GM12878 (cell line): Measurements from ENCODE around the gene TUBD1. TPM values are rescaled to one million over a fixed set of nuclear protein-coding genes. Genes with fewer than 3 reads are reported as not detected.

Source experiments
- ATAC-seq: fragments of 200-7000 bp; cut with Tn5 transposase; 3 replicates; pipeline ENCODE4 v1.9.1; 2020; ENCODE audit warnings: mild to moderate bottlenecking, moderate library complexity
- BruUV-seq: library from RNA; stranded (reverse); fragments of 400-500 nt; replicated peaks from 2 replicates; lab custom pipeline; 2021; lab: Mats Ljungman, UMichigan
- CTCF ChIA-PET: fragments of 300-600 bp; sonication (Branson Sonifier 250); formaldehyde crosslinking; extraction: SDS; loops from one replicate; lab custom pipeline; 2021; ENCODE audit warnings: inconsistent platforms; lab: Yijun Ruan, JAX
- POLR2A ChIA-PET: fragments of 350-600 bp; formaldehyde crosslinking; extraction: SDS; loops from one replicate; lab custom pipeline; 2021; ENCODE audit warnings: inconsistent platforms; lab: Charles Lee
- RAD21 ChIA-PET: fragments of 300-600 bp; sonication (Branson Sonifier 250); formaldehyde crosslinking; loops from one replicate; lab custom pipeline; 2023; ENCODE audit warnings: antibody characterized with exemption; ENCODE audit not compliant: unreplicated experiment; lab: Charles Lee
- SMC1A ChIA-PET: fragments of 300-600 bp; sonication (Branson Sonifier 250); formaldehyde crosslinking; loops from one replicate; lab custom pipeline; 2023; ENCODE audit not compliant: unreplicated experiment, uncharacterized antibody; lab: Charles Lee
- DNase-seq: peaks from one replicate; pipeline ENCODE4 v3.0.0-alpha.2; 2011; ENCODE audit warnings: low read depth, low spot score
- FAIRE-seq: peaks from 3 replicates; lab custom pipeline; 2011; peaks lifted over from hg19 to GRCh38; lab: Jason Lieb, UNC
- H2AFZ ChIP-seq: 2 replicates; pipeline ENCODE4 v1.6.0; 2011; ENCODE audit warnings: low read depth, low read length, control low read depth; ENCODE audit not compliant: control insufficient read depth
- H3K27ac ChIP-seq: 2 replicates; pipeline ENCODE4 v1.5.1; 2011; ENCODE audit warnings: control low read depth; ENCODE audit not compliant: control insufficient read depth, insufficient read depth
- H3K27me3 ChIP-seq, 2 experiments: replicated peaks in 1 of 2; 2 replicates each; pipeline versions ENCODE4 v1.6.0 to v1.6.1; 2011; ENCODE audit warnings: low read length in 1 of 2; ENCODE audit not compliant: control insufficient read depth in 2 of 2, insufficient read depth in 2 of 2
- H3K36me3 ChIP-seq, 2 experiments: 2 replicates each; pipeline ENCODE4 v1.5.1; 2011; ENCODE audit warnings: low read length in 1 of 2; ENCODE audit not compliant: control insufficient read depth in 2 of 2, insufficient read depth in 2 of 2
- H3K4me1 ChIP-seq: 2 replicates; pipeline ENCODE4 v1.6.1; 2011; ENCODE audit warnings: mild to moderate bottlenecking, low read length, moderate library complexity, mixed read lengths; ENCODE audit not compliant: control insufficient read depth, insufficient read depth
- H3K4me2 ChIP-seq: 2 replicates; pipeline ENCODE4 v1.6.0; 2011; ENCODE audit warnings: control low read depth; ENCODE audit not compliant: control insufficient read depth, insufficient read depth
- H3K4me3 ChIP-seq: fragments of 200-600 bp; sonication (generic); 2 replicates; pipeline ENCODE4 v1.5.1; 2016
- H3K79me2 ChIP-seq: 2 replicates; pipeline ENCODE4 v1.6.0; 2011; ENCODE audit warnings: low read length; ENCODE audit not compliant: control insufficient read depth, insufficient read depth
- H3K9ac ChIP-seq: 2 replicates; pipeline ENCODE4 v1.8.0; 2011; ENCODE audit warnings: low read length, control low read depth, mixed read lengths; ENCODE audit not compliant: control insufficient read depth, insufficient read depth
- H3K9me3 ChIP-seq: replicated peaks from 3 replicates; pipeline ENCODE4 v1.5.1; 2011; ENCODE audit warnings: mild to moderate bottlenecking, low read length; ENCODE audit not compliant: control insufficient read depth, insufficient read depth
- H4K20me1 ChIP-seq: 2 replicates; pipeline ENCODE4 v1.6.0; 2011; ENCODE audit not compliant: control insufficient read depth, insufficient read depth
- BCL3 ChIP-seq: IDR thresholded peaks from 2 replicates; pipeline ENCODE4 v1.6.1; 2011; ENCODE audit warnings: borderline replicate concordance, low read depth, mild to moderate bottlenecking, moderate library complexity, low read length; ENCODE audit not compliant: insufficient read depth, poor library complexity, severe bottlenecking
- BMI1 ChIP-seq: fragments of 450-650 bp; IDR thresholded peaks from 2 replicates; pipeline ENCODE4 v1.6.1; 2016; ENCODE audit warnings: mild to moderate bottlenecking, moderate library complexity, borderline replicate concordance
- E2F8 ChIP-seq: fragments of 450-650 bp; IDR thresholded peaks from 2 replicates; pipeline ENCODE4 v1.6.1; 2018; ENCODE audit warnings: mild to moderate bottlenecking, low read depth, moderate library complexity; ENCODE audit not compliant: partially characterized antibody
- IRF4 ChIP-seq: IDR thresholded peaks from 2 replicates; pipeline ENCODE4 v1.6.1; 2011; ENCODE audit warnings: low read depth, low read length
- MLLT1 ChIP-seq: fragments of 450-650 bp; IDR thresholded peaks from 2 replicates; pipeline ENCODE4 v1.6.1; 2016; ENCODE audit warnings: mild to moderate bottlenecking
- MTA2 ChIP-seq: fragments of 450-650 bp; IDR thresholded peaks from 2 replicates; pipeline ENCODE4 v1.6.1; 2016; ENCODE audit warnings: low read depth, mild to moderate bottlenecking, moderate library complexity
- MTA3 ChIP-seq: IDR thresholded peaks from 2 replicates; pipeline ENCODE4 v1.6.1; 2012; ENCODE audit warnings: low read length, inconsistent platforms, borderline replicate concordance
- POLR2AphosphoS2 ChIP-seq: IDR thresholded peaks from 2 replicates; pipeline ENCODE4 v1.6.1; 2011; ENCODE audit warnings: low read depth, mild to moderate bottlenecking, low read length, improper control_type of control experiment, moderate library complexity
- PRDM15 ChIP-seq: fragments of 450-650 bp; formaldehyde crosslinking; IDR thresholded peaks from 2 replicates; pipeline ENCODE4 v1.4.0; 2020; ENCODE audit warnings: mild to moderate bottlenecking, moderate library complexity
- SPI1 ChIP-seq: IDR thresholded peaks from 2 replicates; pipeline ENCODE4 v1.6.1; 2011; ENCODE audit warnings: low read depth, mild to moderate bottlenecking, low read length, moderate library complexity, borderline replicate concordance; ENCODE audit not compliant: insufficient read depth
- TCF7 ChIP-seq: IDR thresholded peaks from 2 replicates; pipeline ENCODE4 v1.6.1; 2014; ENCODE audit warnings: antibody characterized with exemption, borderline replicate concordance
- ZBED1 ChIP-seq: IDR thresholded peaks from 2 replicates; pipeline ENCODE4 v1.6.1; 2016; ENCODE audit warnings: borderline replicate concordance
- ZNF384 ChIP-seq: IDR thresholded peaks from 2 replicates; pipeline ENCODE4 v1.6.1; 2012; ENCODE audit warnings: low read depth, mild to moderate bottlenecking, low read length, improper control_type of control experiment, borderline replicate concordance
- WGBS: methylation state at CpG from one replicate; pipeline ENCODE4 v1.1.6; 2016; ENCODE audit warnings: low lambda C conversion rate; ENCODE audit not compliant: insufficient replicate concordance, insufficient coverage; ENCODE audit errors: missing lambda C conversion rate; 5-methylcytosine and 5-hydroxymethylcytosine counted together
- in situ Hi-C: fragments of 300-500 bp; cut with MboI; formaldehyde crosslinking; loops from 9 replicates; pipeline ENCODE4 v1.14.3; 2018; ENCODE audit warnings: mixed read lengths
- intact Hi-C: fragments of 100-400 bp; cut with micrococcal nuclease; formaldehyde crosslinking; loops from one replicate; pipeline ENCODE4 v1.14.2; 2022; ENCODE audit not compliant: unreplicated experiment
- polyA plus RNA-seq, 11 experiments: library from polyadenylated mRNA; depleted of rRNA in 4 of 11; unstranded in 6 of 11; stranded (reverse) in 5 of 11; fragments of >200 nt; fragmentation: Nextera tagmentation in 4 of 11; fragmentation: Illumina TruSeq in 1 of 11; extraction: Ambion mirVana in 4 of 11; extraction: Trizol in 1 of 11; gene quantifications; 1 replicate in 1 of 11; 2 replicates in 10 of 11; pipeline versions ENCODE4 v1.2.1 to v1.2.3, GENCODE V29; 2011 to 2016; ENCODE audit warnings: inconsistent platforms in 2 of 11, missing spikeins in 2 of 11, low read depth in 1 of 11
- total RNA-seq, 4 experiments: library from RNA; depleted of rRNA in 3 of 4; stranded (reverse); fragments of >200 nt in 3 of 4; fragmentation: Illumina TruSeq in 1 of 4; extraction: Trizol in 1 of 4; gene quantifications; 2 replicates each; pipeline versions ENCODE4 v1.2.1 to v1.2.3, GENCODE V29; 2013 to 2021

The TUBD1 gene
- total and polyA plus RNA-seq, 10 of the 15 experiments (the other 5 are each of a cell fraction or from before 2014, with no cell fraction given), result 5.3 to 10.8 (median 8.3) TPM

- in situ Hi-C loops, result no loop called here
- intact Hi-C loops, result no loop called here
- H3K4me3 ChIP-seq, result no peak overlapping the region
- peaks cover 1 to 12% of the 10 kb centered on the region in 2 experiments; a peak in 3 of 4 replicates for H3K36me3 ChIP-seq
- no peaks in the 10 kb centered on the region for H3K9me3 ChIP-seq
- FAIRE-seq, result no peak
- no TSS peak for BruUV-seq
- no peak overlapping the region for H3K27ac ChIP-seq
- H3K27me3 ChIP-seq, result no peaks in the 10 kb centered on the region
- ATAC-seq, result no peak
- no peak for DNase-seq
- no peaks in the 10 kb centered on the region for H3K4me1 ChIP-seq
- no peaks in the 10 kb centered on the region for H3K79me2 ChIP-seq
- ChIA-PET RAD21 (no interaction called here), CTCF (interaction anchor here (0.6 to 1.7 kb wide), 2 partner anchors 27 to 1411 kb away, joined by 3 to 4 read pairs; no protein-coding TSS in a partner anchor), SMC1A (no interaction called here), POLR2A (interaction anchor here (0.7 kb wide), 1 partner anchor 1932 kb away, joined by 3 read pairs; no protein-coding TSS in a partner anchor)
- no peaks in the 10 kb centered on the region for H4K20me1 ChIP-seq
- H3K9ac ChIP-seq, result no peak overlapping the region
- WGBS, result 100% methylated on average over 1 of the region's 1 CpG
- H3K4me2 ChIP-seq, result no peak overlapping the region
- H2AFZ ChIP-seq, result no peak overlapping the region
- no peak for TF ChIP-seq MTA3
- TF ChIP-seq MTA2, result no peak
- no peak for TF ChIP-seq IRF4
- TF ChIP-seq PRDM15 (CRISPR knock-in tag), result no peak
- TF ChIP-seq ZBED1, result no peak
- no peak for TF ChIP-seq MLLT1
- TF ChIP-seq BMI1, result no peak
- TF ChIP-seq POLR2AphosphoS2, result no peak
- no peak for TF ChIP-seq E2F8
- no peak for TF ChIP-seq ZNF384
- TF ChIP-seq SPI1, result no peak
- no peak for TF ChIP-seq TCF7
- TF ChIP-seq BCL3, result no peak
Observed at GRCh38 chr17:59941131-59941530, 48.4 kb upstream of the TUBD1 start.
